H1 (cell line): ENCODE data around the gene SHLD1. TPM values are rescaled to one million over a fixed set of nuclear protein-coding genes. Genes with fewer than 3 reads are reported as not detected.

Source experiments
- EZH2 ChIP-seq: fragments of 200-600 bp; sonication (generic); IDR thresholded peaks from 2 replicates; pipeline ENCODE4 v1.7.1; 2012; ENCODE audit warnings: low read depth, mild to moderate bottlenecking, moderate library complexity, low read length, inconsistent platforms; ENCODE audit not compliant: severe bottlenecking
- GABPA ChIP-seq: IDR thresholded peaks from 2 replicates; pipeline ENCODE4 v1.6.1; 2011; ENCODE audit warnings: mild to moderate bottlenecking, low read length, moderate library complexity, borderline replicate concordance; ENCODE audit not compliant: insufficient read depth
- KDM1A ChIP-seq: fragments of 200-600, 300-600 bp; sonication (generic); IDR thresholded peaks from 2 replicates; pipeline ENCODE4 v1.7.1; 2016; ENCODE audit warnings: mild to moderate bottlenecking, low read length, borderline replicate concordance
- KDM4A ChIP-seq: IDR thresholded peaks from one replicate; pipeline ENCODE4 v1.7.1; 2012; ENCODE audit warnings: low read depth, mild to moderate bottlenecking, moderate library complexity, low read length, inconsistent platforms; ENCODE audit not compliant: severe bottlenecking
- NANOG ChIP-seq: IDR thresholded peaks from 2 replicates; pipeline ENCODE4 v1.6.1; 2011; ENCODE audit warnings: low read length, low read depth, mild to moderate bottlenecking, inconsistent platforms; ENCODE audit not compliant: insufficient read depth, poor library complexity, severe bottlenecking
- RNF2 ChIP-seq: fragments of 200-900, 300-1000 bp; sonication (generic); IDR thresholded peaks from 2 replicates; pipeline ENCODE4 v1.7.1; 2016; ENCODE audit warnings: borderline replicate concordance, low read depth, mild to moderate bottlenecking, antibody characterized with exemption, low read length; ENCODE audit not compliant: poor library complexity, severe bottlenecking; ENCODE audit errors: missing control alignments
- polyA plus RNA-seq, 7 experiments: library from polyadenylated mRNA; depleted of rRNA in 3 of 7; stranded (reverse) in 5 of 7; unstranded in 2 of 7; fragments of >200 nt in 5 of 7; fragments of 200-250 nt in 2 of 7; gene quantifications; 1 replicate in 5 of 7; 2 replicates in 1 of 7; 4 replicates in 1 of 7; pipeline versions ENCODE4 v1.2.1 to v1.2.3, GENCODE V29; 2011 to 2013; ENCODE audit warnings: missing spikeins in 2 of 7, mixed read lengths in 2 of 7
- total RNA-seq: library from RNA; stranded (reverse); fragmentation: NEBNext Ultra II Directional; extraction: Animal tissue kit (Norgen Biotek cat#: 25700); gene quantifications from 2 replicates; pipeline ENCODE4 v1.2.1, GENCODE V29; 2021
- TF ChIP-seq, protein P1 (sequence below): fragments of 300-600 bp; sonication (generic); IDR thresholded peaks from 2 replicates; pipeline ENCODE4 v1.7.1; 2012; ENCODE audit warnings: low read length, moderate library complexity, mild to moderate bottlenecking, inconsistent platforms; ENCODE audit not compliant: insufficient replicate concordance
- TF ChIP-seq, protein P2 (sequence below): IDR thresholded peaks from 2 replicates; pipeline ENCODE4 v1.6.1; 2012; ENCODE audit warnings: inconsistent platforms

The SHLD1 gene
- total and polyA plus RNA-seq, 2 of the 8 experiments (the other 6 are each of a cell fraction or from before 2014, with no cell fraction given): 4.2 to 6.5 TPM

DNA sequence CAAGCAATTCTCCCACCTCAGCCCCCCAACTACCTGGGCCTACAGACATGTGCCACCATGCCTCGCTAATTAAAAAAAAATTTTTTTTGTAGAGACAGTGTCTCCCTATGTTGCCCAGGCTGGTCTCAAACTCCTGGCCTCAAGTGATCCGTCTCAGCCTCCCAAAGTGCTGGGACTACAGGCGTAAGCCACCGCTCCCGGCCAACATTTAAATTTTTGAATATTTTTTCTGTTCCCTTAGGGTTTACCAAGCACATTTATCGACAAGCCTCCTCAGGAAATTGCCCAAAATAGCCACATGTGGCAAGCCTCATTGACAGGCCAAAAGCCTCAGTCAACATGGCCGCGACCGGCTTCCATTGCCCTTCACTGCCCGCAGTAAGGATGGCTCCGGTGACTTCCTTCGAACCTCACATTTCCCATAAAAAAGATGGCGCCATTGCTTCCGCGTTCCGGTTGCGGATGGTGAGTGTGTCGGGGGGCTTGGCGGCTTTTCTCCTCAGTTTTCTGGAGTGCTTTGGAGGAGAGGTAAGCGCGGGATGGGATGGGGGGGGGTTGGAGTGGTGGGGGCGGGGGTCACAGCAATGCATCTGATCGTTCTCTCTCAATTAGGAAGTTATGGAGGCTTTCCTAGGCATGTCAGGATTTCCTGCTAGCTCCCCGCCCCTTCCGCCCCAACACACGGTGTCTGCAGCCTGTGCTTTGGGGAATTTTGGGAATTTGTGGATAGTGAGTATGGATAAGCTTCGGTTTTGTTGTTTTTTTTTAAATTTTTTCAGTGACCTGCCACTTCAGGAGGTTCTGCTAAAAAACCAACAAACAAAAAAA lies at the start of gene SHLD1 (continued):
- TF ChIP-seq, protein P1, sequence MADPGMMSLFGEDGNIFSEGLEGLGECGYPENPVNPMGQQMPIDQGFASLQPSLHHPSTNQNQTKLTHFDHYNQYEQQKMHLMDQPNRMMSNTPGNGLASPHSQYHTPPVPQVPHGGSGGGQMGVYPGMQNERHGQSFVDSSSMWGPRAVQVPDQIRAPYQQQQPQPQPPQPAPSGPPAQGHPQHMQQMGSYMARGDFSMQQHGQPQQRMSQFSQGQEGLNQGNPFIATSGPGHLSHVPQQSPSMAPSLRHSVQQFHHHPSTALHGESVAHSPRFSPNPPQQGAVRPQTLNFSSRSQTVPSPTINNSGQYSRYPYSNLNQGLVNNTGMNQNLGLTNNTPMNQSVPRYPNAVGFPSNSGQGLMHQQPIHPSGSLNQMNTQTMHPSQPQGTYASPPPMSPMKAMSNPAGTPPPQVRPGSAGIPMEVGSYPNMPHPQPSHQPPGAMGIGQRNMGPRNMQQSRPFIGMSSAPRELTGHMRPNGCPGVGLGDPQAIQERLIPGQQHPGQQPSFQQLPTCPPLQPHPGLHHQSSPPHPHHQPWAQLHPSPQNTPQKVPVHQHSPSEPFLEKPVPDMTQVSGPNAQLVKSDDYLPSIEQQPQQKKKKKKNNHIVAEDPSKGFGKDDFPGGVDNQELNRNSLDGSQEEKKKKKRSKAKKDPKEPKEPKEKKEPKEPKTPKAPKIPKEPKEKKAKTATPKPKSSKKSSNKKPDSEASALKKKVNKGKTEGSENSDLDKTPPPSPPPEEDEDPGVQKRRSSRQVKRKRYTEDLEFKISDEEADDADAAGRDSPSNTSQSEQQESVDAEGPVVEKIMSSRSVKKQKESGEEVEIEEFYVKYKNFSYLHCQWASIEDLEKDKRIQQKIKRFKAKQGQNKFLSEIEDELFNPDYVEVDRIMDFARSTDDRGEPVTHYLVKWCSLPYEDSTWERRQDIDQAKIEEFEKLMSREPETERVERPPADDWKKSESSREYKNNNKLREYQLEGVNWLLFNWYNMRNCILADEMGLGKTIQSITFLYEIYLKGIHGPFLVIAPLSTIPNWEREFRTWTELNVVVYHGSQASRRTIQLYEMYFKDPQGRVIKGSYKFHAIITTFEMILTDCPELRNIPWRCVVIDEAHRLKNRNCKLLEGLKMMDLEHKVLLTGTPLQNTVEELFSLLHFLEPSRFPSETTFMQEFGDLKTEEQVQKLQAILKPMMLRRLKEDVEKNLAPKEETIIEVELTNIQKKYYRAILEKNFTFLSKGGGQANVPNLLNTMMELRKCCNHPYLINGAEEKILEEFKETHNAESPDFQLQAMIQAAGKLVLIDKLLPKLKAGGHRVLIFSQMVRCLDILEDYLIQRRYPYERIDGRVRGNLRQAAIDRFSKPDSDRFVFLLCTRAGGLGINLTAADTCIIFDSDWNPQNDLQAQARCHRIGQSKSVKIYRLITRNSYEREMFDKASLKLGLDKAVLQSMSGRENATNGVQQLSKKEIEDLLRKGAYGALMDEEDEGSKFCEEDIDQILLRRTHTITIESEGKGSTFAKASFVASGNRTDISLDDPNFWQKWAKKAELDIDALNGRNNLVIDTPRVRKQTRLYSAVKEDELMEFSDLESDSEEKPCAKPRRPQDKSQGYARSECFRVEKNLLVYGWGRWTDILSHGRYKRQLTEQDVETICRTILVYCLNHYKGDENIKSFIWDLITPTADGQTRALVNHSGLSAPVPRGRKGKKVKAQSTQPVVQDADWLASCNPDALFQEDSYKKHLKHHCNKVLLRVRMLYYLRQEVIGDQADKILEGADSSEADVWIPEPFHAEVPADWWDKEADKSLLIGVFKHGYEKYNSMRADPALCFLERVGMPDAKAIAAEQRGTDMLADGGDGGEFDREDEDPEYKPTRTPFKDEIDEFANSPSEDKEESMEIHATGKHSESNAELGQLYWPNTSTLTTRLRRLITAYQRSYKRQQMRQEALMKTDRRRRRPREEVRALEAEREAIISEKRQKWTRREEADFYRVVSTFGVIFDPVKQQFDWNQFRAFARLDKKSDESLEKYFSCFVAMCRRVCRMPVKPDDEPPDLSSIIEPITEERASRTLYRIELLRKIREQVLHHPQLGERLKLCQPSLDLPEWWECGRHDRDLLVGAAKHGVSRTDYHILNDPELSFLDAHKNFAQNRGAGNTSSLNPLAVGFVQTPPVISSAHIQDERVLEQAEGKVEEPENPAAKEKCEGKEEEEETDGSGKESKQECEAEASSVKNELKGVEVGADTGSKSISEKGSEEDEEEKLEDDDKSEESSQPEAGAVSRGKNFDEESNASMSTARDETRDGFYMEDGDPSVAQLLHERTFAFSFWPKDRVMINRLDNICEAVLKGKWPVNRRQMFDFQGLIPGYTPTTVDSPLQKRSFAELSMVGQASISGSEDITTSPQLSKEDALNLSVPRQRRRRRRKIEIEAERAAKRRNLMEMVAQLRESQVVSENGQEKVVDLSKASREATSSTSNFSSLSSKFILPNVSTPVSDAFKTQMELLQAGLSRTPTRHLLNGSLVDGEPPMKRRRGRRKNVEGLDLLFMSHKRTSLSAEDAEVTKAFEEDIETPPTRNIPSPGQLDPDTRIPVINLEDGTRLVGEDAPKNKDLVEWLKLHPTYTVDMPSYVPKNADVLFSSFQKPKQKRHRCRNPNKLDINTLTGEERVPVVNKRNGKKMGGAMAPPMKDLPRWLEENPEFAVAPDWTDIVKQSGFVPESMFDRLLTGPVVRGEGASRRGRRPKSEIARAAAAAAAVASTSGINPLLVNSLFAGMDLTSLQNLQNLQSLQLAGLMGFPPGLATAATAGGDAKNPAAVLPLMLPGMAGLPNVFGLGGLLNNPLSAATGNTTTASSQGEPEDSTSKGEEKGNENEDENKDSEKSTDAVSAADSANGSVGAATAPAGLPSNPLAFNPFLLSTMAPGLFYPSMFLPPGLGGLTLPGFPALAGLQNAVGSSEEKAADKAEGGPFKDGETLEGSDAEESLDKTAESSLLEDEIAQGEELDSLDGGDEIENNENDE: no peak
- TF ChIP-seq GABPA: peak; percentile 37; the same call in 1 of the 2 replicates
- TF ChIP-seq, protein P2, sequence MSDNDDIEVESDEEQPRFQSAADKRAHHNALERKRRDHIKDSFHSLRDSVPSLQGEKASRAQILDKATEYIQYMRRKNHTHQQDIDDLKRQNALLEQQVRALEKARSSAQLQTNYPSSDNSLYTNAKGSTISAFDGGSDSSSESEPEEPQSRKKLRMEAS: peak; percentile 80
- TF ChIP-seq KDM1A: no peak
- TF ChIP-seq RNF2: no peak
- no peak for TF ChIP-seq EZH2
- TF ChIP-seq NANOG: no peak
- TF ChIP-seq KDM4A: peak; percentile 9
